GM12874 (cell line): ENCODE data around the gene SNX12.

ENCODE experiments used
- TF ChIP-seq, protein P1 (sequence below): IDR thresholded peaks from 2 replicates; pipeline ENCODE4 v1.5.1; 2011; ENCODE audit warnings: low read depth, mild to moderate bottlenecking, control low read depth, low read length, moderate library complexity; ENCODE audit not compliant: insufficient read depth

Gene SNX12

DNA sequence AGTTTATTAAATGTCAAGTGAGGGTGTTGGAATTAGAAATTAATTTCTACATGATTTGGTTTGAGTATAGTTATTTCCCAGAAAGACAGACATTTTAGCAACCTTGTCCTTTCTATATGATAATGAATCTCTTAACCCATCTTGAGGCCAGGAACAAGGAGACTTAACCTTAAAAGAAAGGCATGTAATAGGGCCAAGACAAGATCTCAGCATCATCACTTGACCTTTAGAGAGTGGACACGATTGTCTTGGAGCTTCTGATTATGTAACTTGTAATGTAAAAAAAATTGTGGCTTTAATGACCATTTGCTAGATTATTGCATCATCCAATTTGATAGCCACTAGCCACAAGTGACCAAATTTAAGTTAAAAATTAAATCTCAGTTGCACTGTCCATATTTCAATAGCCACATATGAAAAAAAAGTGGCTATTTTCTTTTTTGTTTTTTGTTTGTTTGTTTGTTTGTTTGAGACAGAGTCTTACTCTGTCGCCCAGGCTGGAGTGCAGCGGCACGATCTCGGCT, 14.1 kb upstream of the SNX12 start:
- TF ChIP-seq, protein P1, sequence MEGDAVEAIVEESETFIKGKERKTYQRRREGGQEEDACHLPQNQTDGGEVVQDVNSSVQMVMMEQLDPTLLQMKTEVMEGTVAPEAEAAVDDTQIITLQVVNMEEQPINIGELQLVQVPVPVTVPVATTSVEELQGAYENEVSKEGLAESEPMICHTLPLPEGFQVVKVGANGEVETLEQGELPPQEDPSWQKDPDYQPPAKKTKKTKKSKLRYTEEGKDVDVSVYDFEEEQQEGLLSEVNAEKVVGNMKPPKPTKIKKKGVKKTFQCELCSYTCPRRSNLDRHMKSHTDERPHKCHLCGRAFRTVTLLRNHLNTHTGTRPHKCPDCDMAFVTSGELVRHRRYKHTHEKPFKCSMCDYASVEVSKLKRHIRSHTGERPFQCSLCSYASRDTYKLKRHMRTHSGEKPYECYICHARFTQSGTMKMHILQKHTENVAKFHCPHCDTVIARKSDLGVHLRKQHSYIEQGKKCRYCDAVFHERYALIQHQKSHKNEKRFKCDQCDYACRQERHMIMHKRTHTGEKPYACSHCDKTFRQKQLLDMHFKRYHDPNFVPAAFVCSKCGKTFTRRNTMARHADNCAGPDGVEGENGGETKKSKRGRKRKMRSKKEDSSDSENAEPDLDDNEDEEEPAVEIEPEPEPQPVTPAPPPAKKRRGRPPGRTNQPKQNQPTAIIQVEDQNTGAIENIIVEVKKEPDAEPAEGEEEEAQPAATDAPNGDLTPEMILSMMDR, result no peak

DNA sequence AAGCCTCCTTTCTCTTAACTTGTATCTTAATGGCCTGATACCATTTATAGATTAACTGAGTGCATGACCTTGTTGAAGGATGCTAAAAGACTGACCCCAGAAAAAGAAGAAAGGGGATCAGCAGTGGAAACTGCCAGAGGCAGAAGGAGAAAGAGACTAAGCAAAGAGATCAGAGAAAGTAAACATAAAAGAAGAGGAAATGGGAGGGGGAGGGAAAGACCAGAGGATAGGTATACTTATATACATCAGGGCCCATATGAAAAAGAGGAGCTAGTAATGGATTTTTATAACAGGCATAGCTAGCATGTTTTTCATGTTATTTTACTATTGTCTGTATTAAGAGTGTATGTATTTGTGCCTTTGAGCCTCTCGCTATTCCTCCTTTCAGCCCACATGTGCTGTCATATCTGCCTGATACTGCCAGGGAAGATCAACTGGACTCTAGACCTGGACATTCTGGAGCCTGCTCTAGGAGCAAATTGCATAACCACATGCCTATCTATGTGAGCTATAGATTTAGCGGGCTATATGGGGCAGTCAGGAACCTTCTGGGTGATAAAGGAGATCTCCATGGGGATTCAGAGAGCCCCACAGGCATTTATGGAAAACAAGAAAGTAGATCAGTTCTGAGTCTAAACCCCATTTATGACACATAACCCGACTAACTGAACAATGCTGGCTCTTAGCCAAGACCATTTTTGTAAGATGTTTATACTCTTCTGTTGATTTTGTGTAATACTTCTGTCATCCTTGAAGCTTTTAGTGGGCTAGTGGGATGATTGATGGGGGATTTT, 13.4 kb upstream of the SNX12 start:
- TF ChIP-seq, protein P1, result no peak

DNA sequence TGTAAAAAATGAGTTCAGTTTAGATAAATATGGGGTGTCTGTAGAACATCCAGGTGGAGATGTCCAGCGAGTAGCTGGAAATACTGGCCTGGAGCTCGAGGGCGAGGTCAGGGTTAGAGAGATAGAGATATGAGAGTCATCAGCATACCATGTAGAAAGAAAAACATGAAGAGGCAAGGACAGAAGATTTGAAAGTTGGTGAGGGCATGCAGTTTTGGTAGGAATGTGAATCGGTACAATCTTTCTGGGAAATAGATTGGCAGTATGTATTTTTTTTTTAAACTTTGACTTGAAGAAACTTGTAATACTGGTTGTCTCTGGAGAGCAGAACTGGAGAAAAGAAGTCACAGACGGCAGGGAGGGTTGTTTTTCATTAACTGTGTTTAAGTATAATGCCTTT, 2.4 kb upstream of the SNX12 start:
- TF ChIP-seq, protein P1, result no peak

DNA sequence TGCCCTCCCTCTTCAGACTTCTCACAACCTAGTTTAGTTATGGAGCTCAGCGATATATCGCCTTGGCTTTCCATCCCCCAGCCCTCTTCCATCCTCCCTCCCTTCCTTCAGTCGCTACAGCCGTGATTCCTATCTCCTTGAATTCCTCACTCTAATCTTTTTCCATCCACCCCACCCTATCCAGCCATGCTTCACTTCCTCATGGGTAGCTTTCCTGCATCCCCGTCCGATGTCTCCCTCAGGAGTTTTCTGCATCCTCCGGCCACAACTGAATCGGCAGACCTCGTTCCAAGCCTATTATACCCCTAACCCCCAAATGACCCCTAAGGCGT, 456 bp downstream of the SNX12 start:
- TF ChIP-seq, protein P1, result no peak

DNA sequence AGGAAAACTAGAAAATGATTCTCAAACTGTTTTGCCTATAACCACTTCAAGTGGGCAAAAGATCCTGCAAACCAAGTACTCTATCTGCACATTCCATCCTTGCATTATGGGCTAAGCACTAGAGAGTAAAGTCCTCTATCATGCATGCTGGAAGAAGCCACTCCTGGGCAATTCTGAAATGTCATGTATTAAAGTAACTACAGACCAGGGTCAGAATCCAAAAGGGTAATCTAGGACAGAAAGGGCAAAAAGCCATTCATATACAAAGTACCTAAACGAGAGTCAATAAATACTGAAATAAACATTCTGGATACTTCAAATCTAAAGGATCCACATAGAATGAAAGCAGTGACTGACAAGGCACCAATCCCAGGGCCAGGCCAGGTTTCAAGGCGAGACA, 1.0 kb downstream of the SNX12 start:
- TF ChIP-seq, protein P1, result no peak

DNA sequence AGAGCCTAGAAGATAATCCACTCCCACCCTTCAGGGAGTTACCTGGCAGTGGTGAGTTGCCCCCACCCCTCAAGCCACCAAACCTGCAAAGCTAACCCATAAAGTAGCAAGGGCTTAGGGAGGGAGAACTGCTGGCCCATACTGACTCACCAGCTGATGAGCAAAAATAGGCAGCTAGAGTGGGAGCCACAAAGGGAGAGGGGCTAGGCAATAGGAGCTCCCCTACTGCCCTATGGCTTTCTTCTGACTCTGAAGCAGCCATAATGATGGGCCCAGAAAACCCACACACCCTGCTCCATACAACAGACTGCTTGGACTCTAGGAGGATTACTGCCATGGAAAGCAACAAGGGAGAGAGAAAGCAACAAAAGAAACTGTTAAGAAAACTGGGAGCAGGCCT, 8.0 kb downstream of the SNX12 start:
- TF ChIP-seq, protein P1, result no peak

DNA sequence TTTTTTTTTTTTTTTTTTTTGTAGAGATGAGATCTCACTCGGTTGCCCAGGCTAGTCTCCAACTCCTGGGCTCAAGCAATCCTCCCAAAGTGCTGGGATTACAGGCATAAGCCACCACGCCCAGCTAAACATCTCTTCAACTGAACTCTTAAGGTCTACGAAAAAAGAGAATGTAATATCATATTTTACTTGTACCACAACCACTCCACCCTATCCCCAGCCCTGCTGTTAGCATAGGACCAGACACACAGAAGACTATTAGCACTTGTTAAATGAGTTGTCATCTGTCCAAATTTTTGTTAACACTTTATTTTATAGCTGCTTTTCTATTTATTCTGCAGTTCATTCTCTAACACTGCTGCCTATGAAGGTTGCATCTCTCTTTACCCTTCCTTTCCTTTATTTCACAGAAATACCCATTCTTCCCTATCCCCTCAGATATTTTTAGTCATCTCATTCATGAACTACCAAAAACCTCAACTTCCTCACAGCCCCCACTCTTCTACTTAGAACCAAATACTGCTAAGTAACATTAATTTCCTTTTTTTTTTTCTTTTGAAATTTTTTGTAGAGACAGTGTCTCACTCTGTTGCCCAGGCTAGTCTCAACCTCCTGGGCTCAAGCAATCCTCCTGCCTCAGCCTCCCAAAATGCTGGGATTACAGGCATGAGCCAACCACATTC, 10.1 kb downstream of the SNX12 start:
- TF ChIP-seq, protein P1, result no peak
